Inflammatory macrophage (primary cell): ENCODE measurements around the gene ACTA2.
"Not testable (repeated sequence)": the region's sequence is repeated elsewhere in the genome, so short reads cannot be mapped to it uniquely, and the experiment has no call there.

ENCODE experiments used
- DNase-seq, 2 donors: peaks; one replicate each; pipeline ENCODE4 v3.0.0-alpha.2; 2020 to 2022

Gene ACTA2

DNA sequence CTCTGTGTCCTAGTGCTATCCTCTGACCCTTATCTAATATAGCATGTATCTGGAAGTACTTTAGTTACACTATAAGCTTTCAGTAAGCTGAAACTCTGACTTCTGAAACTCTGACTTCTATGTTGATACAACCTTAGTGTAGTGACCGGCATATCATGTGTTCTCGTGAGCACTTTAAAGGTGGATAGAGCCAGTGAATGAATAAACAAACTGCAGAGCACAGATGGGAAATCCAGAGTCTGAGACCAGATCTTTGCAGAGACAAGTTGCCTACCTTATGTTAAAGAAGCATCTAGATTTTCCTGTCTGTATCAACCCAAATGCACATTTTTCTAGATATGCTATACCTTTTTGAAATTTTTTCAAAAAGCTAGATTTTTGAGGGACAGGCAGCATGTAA lies 3.5 kb downstream of the ACTA2 start:
- no peak for DNase-seq

DNA sequence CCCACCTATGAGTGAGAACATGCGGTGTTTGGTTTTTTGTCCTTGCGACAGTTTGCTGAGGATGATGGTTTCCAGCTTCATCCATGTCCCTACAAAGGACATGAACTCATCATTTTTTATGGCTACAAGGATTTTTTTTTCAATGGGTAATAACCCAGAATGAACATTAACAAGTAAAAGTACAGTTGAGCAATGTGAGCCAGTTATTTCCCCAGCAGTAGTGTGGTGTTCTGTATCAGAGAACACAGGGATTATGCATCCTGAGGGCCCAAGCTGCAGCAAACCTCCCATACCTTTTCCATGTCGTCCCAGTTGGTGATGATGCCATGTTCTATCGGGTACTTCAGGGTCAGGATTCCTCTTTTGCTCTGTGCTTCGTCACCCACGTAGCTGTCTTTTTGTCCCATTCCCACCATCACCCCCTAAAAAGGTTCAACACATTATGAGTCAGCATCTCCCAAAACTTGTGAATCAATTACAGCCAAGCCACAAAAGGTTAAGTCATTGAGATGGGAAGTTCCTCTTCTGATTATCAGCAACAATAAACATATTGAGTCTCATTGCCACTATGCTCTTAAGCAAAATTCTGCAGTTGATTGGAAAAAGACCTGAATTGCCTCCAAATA lies 5.5 kb downstream of the ACTA2 start:
- DNase-seq = no peak

DNA sequence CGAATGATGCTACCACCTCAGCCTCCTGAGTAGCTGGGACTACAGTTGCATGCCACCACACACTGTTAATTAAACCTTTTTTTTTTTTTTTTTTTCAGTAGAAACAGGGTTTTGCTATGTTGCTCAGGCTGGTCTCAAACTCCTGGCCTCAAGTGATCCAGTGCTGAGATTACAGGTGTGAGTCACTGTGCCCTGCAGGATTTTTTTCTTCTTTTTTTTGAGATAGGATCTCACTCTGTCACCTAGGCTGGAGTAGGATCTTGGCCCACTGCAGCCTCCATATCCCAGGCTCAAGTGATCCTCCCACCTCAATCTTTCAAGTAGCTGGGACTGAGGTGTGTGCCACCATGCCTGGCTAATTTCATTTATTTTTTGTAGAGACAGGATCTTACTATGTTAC lies 6.4 kb downstream of the ACTA2 start:
- DNase-seq = no peak

DNA sequence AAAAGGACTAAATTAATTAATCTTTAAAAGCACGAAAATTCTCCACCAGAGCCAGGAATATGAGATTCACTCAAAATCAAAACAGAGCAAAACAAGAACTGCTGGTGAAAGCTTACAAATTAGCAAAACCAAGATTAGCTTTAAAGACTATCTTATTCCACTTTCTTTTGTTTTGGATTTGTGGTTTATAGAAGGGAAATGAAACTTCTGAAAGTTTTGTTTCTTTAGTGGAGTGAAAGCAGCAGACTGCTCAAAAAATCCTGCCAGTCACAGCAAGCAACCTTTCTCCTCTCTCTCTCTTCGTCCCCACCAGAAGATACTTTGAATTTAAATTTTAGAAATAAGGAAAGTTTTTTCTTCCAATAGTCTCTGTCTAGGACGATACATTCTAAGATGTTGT lies 7.8 kb downstream of the ACTA2 start:
- peak in 1 of 2 donors; percentile 16 for DNase-seq

DNA sequence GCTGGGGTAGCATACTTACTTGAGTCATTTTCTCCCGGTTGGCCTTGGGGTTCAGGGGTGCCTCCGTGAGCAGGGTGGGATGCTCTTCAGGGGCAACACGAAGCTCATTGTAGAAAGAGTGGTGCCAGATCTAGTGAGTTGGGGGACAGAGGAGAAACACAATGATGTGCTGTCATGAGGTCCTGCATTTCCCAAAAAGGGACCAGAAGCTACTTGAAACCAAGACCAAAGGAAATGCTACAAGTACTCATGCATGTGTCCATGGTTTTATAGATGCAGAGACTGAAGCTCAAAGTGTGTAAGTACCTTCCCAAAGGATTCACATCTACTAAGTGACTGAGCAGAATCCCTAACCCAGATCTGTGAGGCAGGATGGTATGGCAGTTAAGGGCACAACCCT lies 8.8 kb downstream of the ACTA2 start:
- DNase-seq = no peak

DNA sequence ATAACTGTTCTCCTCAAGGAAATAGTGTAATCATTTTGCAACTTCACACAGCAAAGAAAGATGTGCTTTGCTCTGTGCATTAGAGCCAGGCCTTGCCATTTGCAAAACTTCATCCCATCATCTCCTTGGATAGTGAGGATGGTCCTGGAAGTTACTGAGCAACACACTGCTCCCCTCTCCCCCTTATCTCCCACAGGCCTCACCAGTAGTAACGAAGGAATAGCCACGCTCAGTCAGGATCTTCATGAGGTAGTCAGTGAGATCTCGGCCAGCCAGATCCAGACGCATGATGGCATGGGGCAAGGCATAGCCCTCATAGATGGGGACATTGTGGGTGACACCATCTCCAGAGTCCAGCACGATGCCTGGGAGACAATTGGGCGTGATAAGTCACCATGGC lies 11.5 kb downstream of the ACTA2 start:
- DNase-seq = no peak

DNA sequence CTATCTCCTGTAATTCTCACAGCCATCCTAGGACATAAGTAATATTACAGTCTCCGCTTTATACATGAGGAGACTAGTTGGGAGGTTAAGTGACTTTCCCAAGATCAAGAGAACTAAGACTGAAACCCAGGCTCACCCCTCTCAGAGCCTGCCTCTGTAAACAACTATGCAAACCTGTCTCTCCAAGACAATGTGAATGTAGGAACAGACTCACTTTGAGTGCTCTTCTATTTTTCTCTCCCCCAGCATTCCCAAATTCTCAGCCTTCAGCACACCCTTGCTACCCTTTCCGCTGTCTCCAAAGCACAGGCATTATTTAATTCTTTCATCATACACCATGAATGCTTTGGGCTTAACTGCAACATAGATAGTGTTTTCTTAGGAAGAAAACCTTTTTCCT lies 13.6 kb downstream of the ACTA2 start:
- no peak for DNase-seq

DNA sequence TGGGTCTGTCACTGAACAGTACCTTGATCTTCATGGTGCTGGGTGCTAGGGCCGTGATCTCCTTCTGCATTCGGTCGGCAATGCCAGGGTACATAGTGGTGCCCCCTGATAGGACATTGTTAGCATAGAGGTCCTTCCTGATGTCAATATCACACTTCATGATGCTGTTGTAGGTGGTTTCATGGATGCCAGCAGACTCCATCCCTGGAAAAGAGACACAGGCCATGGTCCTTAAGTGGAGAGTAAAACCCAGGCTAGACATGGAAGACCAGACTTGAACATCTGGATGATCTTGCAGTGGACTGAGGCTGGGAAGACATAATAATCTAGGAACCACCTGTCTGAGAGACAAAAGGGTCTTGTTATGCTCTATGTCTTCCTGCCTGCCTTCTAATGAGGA lies 14.5 kb downstream of the ACTA2 start:
- DNase-seq = no peak

DNA sequence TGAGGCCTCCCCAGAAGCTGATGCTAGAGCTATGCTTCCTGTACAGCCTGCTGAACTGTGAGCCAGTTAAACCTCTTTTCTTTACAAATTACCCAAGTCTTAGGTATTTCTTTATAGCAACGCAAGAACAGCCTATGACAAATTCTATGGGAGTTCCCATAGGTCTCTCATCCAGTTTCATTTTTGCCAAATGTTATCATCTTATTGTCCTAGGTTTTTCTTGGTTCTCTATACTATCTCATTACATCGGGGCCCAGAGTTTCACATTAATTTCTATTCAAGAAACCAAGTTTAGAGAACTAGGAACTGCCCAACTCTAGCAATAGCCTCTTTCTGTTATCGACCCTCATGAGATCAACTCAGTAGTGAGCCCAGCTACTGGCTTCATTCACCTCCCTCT lies 15.9 kb downstream of the ACTA2 start:
- no peak for DNase-seq

DNA sequence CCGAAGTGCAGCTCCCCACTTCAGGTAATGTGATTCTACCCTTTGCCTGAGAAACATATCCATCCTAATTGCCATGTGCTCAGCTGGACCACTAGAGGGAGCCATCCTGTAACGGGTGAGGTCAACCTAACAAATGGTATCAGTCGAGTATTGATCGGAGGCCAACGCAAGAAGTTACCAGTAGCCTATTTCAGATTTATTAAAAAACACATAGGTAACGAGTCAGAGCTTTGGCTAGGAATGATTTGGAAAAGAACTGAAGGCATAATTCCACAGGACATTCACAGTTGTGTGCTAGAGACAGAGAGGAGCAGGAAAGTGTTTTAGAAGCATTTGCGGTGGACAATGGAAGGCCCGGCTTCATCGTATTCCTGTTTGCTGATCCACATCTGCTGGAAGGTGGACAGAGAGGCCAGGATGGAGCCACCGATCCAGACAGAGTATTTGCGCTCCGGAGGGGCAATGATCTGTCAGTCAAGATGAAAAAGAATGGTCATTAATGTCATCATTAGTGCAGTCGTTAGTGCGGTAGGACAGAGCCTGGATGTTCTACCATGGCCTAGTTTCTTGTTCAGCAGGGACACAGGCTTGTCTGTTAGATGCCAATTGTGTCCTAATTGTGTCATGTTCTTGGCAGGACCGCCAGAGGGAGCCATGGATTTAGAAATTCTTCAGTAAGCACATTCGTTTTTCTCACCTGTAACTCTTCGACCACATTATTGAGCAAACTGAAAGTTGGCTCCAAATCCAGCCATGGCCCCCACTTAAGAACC lies 17.5 kb downstream of the ACTA2 start:
- peak; percentile 65 to 70 for DNase-seq

DNA sequence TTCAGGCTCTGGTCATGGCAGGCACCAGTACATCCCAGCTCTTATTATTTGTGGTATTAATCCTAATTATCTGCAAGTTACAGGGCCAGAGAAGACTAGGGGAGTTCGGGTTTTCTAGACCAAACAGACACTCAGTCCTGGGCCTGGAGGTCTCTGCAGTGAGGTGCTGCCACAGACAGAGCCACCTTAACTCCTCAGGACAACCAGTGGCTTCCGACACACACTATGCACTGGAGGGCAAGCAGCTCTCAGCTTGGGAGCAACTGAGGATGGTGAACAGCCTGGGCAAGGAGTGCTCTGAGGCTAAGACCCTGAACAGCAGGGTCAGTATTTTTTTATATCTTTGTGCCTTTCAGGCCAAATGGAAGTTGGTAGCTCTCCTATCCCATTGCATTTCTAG lies 19.0 kb downstream of the ACTA2 start:
- no peak for DNase-seq

DNA sequence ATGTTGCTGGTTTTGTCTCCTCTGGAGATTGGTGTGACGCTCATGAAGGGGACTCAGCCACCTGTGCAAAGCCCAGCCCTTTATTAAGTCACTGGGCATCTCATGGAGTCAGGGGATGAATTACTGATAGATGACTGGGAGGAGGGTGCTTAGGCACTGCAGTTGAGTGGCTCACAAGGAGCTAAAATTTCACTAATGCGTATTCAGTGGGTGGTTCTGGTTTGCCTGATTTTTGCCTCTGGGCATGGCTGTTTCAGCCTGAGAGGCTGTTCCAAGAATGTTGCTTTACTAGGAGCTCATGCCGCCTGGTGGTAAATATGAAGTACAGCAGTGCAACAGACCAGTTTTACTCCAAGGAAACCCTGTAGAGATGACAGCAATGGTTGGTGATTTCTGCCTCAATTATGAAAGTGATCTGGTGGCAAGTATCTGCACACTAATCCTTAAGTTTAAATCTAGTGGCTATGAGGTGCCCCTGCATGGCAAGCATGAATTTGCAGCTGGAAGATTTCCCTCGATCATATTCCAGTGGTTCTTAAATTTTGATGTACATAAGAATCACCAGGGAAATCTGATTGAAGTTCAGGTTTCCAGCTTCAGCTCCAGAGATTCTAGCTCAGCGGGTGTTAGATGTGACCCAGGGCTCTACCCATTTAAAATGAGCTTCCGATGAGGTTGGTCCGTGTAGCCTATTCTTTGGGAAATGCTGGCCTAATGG lies 19.9 kb downstream of the ACTA2 start:
- peak; percentile 72 to 76 for DNase-seq

DNA sequence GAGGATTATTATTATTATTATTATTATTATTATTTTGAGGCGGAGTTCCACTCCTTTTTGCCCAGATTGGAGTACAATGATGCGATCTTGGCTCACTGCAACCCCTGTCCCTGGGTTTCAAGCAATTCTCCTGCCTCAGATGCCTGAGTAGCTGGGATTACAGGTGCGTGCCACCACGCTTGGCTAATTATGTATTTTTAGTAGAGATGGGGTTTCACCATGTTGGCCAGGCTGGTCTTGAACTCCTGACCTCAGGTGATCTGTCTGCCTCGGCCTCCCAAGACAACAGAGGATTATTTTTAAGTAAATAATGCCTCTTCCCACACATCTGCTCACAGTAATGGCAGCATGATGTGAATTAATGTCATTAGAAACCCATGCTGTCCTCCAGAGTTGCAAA lies 20.5 kb downstream of the ACTA2 start:
- DNase-seq = not testable (repeated sequence)

DNA sequence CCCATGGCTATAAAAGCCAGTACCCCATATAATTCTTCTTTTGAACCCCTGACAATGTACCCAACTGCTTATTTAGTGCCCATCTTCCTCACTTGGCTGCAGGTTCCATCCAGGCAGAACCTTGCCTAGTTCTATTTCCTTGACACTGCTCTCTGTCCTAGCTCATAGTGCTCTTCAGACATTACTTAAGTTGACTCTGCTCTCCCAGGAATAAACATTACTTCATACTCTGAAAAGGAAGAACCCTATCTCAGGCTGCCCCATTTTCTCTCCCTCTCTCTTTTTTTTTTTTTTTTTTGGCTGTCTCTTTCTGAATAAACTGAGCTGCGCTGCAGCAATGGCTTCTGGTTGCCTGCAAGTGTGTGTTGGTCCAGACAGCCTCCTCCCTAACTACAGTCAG lies 21.0 kb downstream of the ACTA2 start:
- no peak for DNase-seq

DNA sequence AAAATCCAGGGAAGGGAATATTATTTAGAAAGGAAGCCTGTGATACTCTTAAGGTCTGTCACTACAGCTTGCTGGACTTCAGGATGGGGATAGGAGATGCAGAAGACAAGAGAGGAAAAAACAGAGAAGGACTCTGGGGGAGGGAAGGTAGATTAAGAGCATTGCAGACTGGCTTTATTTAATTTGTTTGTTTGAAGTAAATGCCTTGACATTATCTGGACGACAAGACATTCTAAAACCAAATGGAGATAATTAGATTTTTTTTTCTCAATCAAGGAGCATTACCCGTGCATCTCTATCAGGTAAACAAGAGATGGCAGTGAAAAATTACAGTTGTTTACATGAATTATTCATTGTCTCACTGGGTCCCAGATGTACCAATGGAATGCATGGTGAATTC lies 24.3 kb downstream of the ACTA2 start:
- DNase-seq = no peak

DNA sequence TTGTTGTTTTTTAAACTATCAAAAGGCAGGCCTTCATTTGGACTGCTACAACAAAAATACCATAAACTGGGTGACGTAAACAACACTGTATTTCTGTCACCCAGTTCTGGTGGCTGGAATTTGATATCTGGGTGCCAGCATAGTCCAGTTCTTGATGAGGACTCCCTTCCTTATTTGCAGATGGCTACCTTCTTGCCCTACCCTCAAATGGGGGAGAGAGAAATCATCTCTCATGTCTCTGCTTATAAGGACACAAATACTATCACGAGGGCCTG lies 25.2 kb downstream of the ACTA2 start:
- no peak for DNase-seq

DNA sequence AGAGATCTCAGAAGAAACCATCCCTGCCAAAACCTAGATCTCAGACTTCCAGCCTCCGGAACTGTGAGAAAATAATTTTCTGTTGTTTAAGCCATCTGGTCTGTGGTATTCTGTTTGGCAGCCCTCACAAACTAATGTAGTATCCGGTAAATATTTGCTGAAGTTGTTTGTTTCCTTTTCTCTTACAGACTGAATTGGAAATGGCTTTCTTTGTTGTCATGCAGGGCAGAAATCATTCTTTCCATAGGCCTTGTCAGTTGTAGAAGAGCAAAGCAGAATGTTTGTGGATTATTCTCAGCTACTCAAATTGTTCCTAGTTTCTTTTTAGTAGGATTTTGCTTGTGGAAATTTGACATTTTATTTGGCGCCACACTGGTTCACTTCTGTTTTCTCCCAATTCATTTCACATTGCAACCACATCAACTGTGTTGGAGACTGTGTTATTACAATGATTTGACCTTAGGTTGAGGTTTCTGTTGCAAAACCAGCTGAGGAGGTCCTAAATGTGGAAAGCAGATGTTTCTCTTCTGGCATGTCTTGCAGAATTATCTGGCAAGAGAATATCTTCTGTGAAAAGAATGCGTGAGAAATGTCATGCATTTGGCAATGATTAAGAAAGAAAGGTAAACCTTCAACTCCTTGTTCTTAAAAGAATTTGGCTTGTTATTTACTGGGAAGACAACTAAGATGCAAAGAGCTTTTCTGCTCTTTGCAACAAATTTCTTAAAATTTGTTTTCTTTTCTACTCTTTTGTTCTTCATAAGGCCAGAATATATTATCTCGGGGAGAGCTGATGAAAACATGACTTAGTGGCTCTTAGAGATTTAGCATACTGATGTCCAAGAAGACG lies 25.8 kb downstream of the ACTA2 start:
- peak; percentile 49 to 79 for DNase-seq

DNA sequence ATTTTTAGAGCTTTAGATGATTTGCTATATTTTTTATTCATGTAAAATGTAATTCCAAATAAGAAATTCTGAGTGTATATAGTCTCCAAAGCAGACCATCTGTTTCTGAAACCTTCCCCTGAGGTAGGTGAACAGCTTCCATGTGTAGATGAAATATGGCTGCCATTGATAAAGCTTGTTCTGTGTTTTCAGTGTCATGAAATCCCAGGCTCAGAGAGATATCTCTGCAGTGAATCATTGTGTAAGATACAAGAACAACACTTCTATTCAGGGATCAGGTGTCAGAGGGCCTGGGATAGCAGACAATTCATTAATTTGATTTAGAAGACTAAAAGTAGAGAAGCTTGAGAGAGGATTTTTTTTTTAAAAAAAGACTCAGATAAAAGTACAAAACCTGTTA lies 29.1 kb downstream of the ACTA2 start:
- no peak for DNase-seq

DNA sequence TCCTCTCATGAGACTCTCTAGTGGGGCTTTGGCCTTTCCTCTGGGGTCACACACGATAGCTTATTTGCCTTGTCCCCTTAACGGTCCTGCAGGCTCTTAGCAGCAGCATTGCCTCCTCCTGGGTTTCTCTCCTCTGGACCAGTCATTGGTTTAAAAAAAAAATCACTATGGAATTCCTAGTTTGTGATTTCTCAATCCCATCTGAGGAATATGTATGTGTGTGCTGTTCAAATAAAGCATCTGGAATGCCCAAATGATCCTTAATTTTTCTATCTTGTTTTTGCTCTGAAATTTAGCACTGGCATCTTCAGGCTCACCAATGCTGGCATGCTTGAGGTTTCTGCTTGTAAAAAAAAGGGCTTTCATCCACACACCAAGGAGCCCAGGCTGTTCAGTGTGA lies 30.5 kb downstream of the ACTA2 start:
- no peak for DNase-seq

DNA sequence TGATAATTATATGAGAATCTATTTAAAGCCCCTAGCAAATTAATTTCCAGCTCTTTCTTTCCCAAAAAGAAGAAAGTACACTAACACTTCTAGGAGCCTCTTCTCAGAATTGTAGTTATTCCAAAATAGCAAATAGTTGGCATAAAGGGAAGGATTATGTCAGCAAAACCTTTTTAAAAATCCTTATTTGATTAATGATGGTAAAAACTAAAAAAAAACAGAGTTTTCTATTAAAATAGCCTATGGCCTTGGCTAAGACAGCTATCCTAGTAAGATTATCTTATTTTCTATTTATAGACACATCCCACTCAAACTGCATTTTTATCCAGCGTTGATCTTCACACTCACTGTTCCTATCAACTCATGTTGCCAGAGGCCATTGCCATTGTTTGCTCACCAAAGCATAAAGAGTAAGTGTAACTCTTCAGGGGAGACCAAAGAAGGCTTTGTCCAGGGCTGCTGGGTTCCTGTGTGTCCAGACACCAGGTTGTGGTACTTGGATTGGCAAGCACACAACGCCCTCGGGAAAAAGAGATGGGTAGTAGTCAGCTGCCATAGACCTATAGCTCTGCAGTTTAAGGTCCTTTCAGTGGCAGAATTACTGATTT lies 31.5 kb downstream of the ACTA2 start:
- DNase-seq = no peak

DNA sequence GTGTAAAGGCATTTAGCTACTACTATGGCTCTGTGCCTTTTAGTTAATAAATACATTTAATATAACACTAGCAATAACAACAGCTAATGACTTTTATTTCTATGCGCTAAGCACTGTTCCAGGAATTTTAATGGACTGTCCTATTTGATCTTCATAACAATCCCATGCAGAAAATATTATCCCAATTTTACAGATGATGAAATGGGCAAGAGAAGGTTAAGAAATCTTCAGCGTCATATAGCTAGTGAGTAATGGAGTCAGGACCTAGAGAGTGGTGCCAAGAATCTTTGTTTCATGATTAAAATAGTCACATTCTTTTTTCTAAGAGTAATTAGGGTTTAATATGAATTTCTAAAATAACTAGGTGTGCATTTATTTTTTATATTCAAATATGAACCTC lies 32.4 kb downstream of the ACTA2 start:
- DNase-seq = no peak

DNA sequence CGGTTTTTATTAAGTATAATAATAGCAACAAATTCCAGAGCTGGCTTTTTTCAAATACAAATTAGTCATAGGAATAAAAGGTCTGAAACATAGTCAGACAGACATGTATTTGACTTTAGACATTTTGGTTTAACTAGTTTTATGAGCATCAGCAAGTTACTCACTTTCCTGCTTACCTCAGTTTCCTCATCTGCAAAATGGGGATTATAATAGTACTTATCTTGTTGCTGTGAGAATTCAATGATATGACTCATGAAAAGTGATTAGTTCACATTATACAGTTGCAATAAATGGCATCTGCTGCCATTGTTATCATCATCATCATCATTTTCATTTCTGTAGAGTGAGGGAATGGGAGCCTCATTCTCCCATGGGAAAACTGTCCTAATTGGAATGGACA lies 33.5 kb downstream of the ACTA2 start:
- DNase-seq = no peak
